Activated B cell treated with CpG ODN at 0.5 μM for 24 hours (primary cell): Measurements from ENCODE around the gene HES5. TPM values are rescaled to one million over a fixed set of nuclear protein-coding genes. Genes with fewer than 3 reads are reported as not detected.
A peak's percentile ranks its signal among the peaks of the same experiment; 100 is the strongest.
"Not testable (repeated sequence)": the region's sequence is repeated elsewhere in the genome, so short reads cannot be mapped to it uniquely, and the experiment has no call there.

ENCODE experiments used
- ATAC-seq: fragments of 200-7000 bp; cut with Tn5 transposase; one replicate; pipeline ENCODE4 v1.10.0; 2021; ENCODE audit warnings: low read depth, mild to moderate bottlenecking, moderate library complexity
- CTCF ChIA-PET: fragments of 350-600 bp; sonication (Branson Sonifier 250); formaldehyde crosslinking; loops from one replicate; lab custom pipeline; 2021; ENCODE audit warnings: antibody characterized with exemption; lab: Charles Lee
- POLR2A ChIA-PET: fragments of 350-600 bp; sonication (Branson Sonifier 250); formaldehyde crosslinking; loops from one replicate; lab custom pipeline; 2021; ENCODE audit warnings: antibody characterized with exemption; lab: Charles Lee
- DNase-seq: peaks from one replicate; pipeline ENCODE4 v3.0.0; 2022
- H3K27ac Mint-ChIP-seq: one replicate; pipeline ENCODE4 v1.8.0; 2020; ENCODE audit warnings: mixed read lengths
- H3K27me3 Mint-ChIP-seq: one replicate; pipeline ENCODE4 v1.8.0; 2021; ENCODE audit warnings: mixed read lengths
- H3K36me3 Mint-ChIP-seq: one replicate; pipeline ENCODE4 v1.8.0; 2021; ENCODE audit warnings: low read depth, mixed read lengths
- H3K4me1 Mint-ChIP-seq: one replicate; pipeline ENCODE4 v1.8.0; 2021; ENCODE audit warnings: mixed read lengths
- H3K4me3 Mint-ChIP-seq: one replicate; pipeline ENCODE4 v1.8.0; 2020; ENCODE audit warnings: mild to moderate bottlenecking, mixed read lengths
- H3K9me3 Mint-ChIP-seq: one replicate; pipeline ENCODE4 v1.8.0; 2020; ENCODE audit warnings: mixed read lengths
- CTCF ChIP-seq: fragments of 200-600 bp; IDR thresholded peaks from one replicate; pipeline ENCODE4 v1.8.0; 2022; ENCODE audit warnings: antibody characterized with exemption, mild to moderate bottlenecking
- intact Hi-C: fragments of 100-400 bp; cut with micrococcal nuclease; formaldehyde crosslinking; loops from one replicate; pipeline ENCODE4 v1.15.1; 2024
- total RNA-seq: library from RNA; stranded (reverse); gene quantifications from 2 replicates; pipeline ENCODE4 v1.2.3, GENCODE V29; 2022

Gene HES5
- total RNA-seq, 1 donor from 2014 or later = not detected

GRCh38 chr1:2573250-2573920 lies 43.3 kb upstream of the HES5 start:
- Mint-ChIP-seq H3K4me1 (peaks cover 49% of the 10 kb centered on the region), H3K9me3 (peaks cover 15% of the 10 kb centered on the region), H3K27me3 (no peaks in the 10 kb centered on the region), H3K27ac (peak overlapping the region; percentile 43), H3K36me3 (no peaks in the 10 kb centered on the region), H3K4me3 (no peak overlapping the region)
- ATAC-seq (no peak), DNase-seq (no peak)
- ChIA-PET POLR2A (interaction anchor here (1.0 to 1.3 kb wide), 2 partner anchors 12 to 17 kb away, joined by 3 to 4 read pairs; partner anchors contain the start of gene TNFRSF14), CTCF (no interaction called here)
- intact Hi-C loops = no loop called here
- TF ChIP-seq CTCF = no peak

GRCh38 chr1:2571348-2571747 lies 41.3 kb upstream of the HES5 start:
- H3K4me1 Mint-ChIP-seq = peaks cover 31% of the 10 kb centered on the region
- peaks cover 15% of the 10 kb centered on the region for H3K9me3 Mint-ChIP-seq
- H3K27me3 Mint-ChIP-seq = no peaks in the 10 kb centered on the region
- CTCF ChIA-PET = no interaction called here
- intact Hi-C loops = no loop called here
- no peak overlapping the region for H3K27ac Mint-ChIP-seq
- DNase-seq (no peak), ATAC-seq (no peak)
- no peak for TF ChIP-seq CTCF
- POLR2A ChIA-PET = interaction anchor here (0.6 to 1.6 kb wide), 3 partner anchors 13 to 1106 kb away, joined by 4 to 12 read pairs (median 8); partner anchors contain the start of gene TNFRSF14
- no peak overlapping the region for H3K4me3 Mint-ChIP-seq
- H3K36me3 Mint-ChIP-seq = no peaks in the 10 kb centered on the region

- TF ChIP-seq CTCF = no peak
- Mint-ChIP-seq H3K4me3 (no peak overlapping the region), H3K9me3 (peaks cover 15% of the 10 kb centered on the region), H3K4me1 (peaks cover 21% of the 10 kb centered on the region), H3K27me3 (no peaks in the 10 kb centered on the region), H3K36me3 (no peaks in the 10 kb centered on the region), H3K27ac (no peak overlapping the region)
- no peak for DNase-seq
- no peak for ATAC-seq
- ChIA-PET POLR2A (interaction anchor here (1.3 to 1.6 kb wide), 3 partner anchors 10 to 14 kb away, joined by 3 to 8 read pairs (median 4); partner anchors contain the start of gene TNFRSF14), CTCF (no interaction called here)
- intact Hi-C loops = no loop called here
Measured at GRCh38 chr1:2570332-2570731, 40.3 kb upstream of the HES5 start.

- H3K27me3 Mint-ChIP-seq, H3K36me3 Mint-ChIP-seq, intact Hi-C loops, ATAC-seq, CTCF ChIA-PET, DNase-seq, H3K4me3 Mint-ChIP-seq, H3K27ac Mint-ChIP-seq: not testable (repeated sequence)
- H3K9me3 Mint-ChIP-seq = peaks cover 15% of the 10 kb centered on the region
- peaks cover 16% of the 10 kb centered on the region for H3K4me1 Mint-ChIP-seq
- POLR2A ChIA-PET = interaction anchor here (1.3 kb wide), 1 partner anchor 10 kb away, joined by 3 read pairs; no protein-coding TSS in a partner anchor
Measured at GRCh38 chr1:2569703-2570102, 39.6 kb upstream of the HES5 start.

- Mint-ChIP-seq H3K27me3 (no peaks in the 10 kb centered on the region), H3K4me1 (peaks cover 12% of the 10 kb centered on the region), H3K27ac (no peak overlapping the region), H3K36me3 (no peaks in the 10 kb centered on the region), H3K9me3 (peaks cover 11% of the 10 kb centered on the region), H3K4me3 (no peak overlapping the region)
- ChIA-PET CTCF (no interaction called here), POLR2A (interaction anchor here (1.3 kb wide), 1 partner anchor 11 kb away, joined by 3 read pairs; no protein-coding TSS in a partner anchor)
- DNase-seq = no peak
- ATAC-seq = no peak
- intact Hi-C loops = no loop called here
- TF ChIP-seq CTCF = no peak
Measured at GRCh38 chr1:2569060-2569459, 39.0 kb upstream of the HES5 start.

- POLR2A ChIA-PET, CTCF ChIA-PET, DNase-seq, H3K36me3 Mint-ChIP-seq, intact Hi-C loops, H3K27me3 Mint-ChIP-seq, H3K4me1 Mint-ChIP-seq, H3K9me3 Mint-ChIP-seq, H3K4me3 Mint-ChIP-seq, H3K27ac Mint-ChIP-seq: not testable (repeated sequence)
- ATAC-seq = peak; percentile 37
Measured at GRCh38 chr1:2568187-2568816, 38.2 kb upstream of the HES5 start.
